H1 (cell line): ENCODE measurements around the gene POLE2. TPM values are rescaled to one million over a fixed set of nuclear protein-coding genes. Genes with fewer than 3 reads are reported as not detected.

Experiments
- BACH1 ChIP-seq: IDR thresholded peaks from 2 replicates; pipeline ENCODE4 v1.6.1; 2012; ENCODE audit warnings: low read length, improper control_type of control experiment
- CEBPB ChIP-seq: IDR thresholded peaks from 2 replicates; pipeline ENCODE4 v1.6.1; 2012; ENCODE audit warnings: low read depth, low read length
- FOSL1 ChIP-seq: IDR thresholded peaks from 2 replicates; pipeline ENCODE4 v1.6.1; 2011; ENCODE audit warnings: mild to moderate bottlenecking, low read depth, low read length, moderate library complexity; ENCODE audit not compliant: insufficient read depth
- HDAC2 ChIP-seq, 2 experiments: fragments of 300-600 bp in 1 of 2; sonication (generic) in 1 of 2; IDR thresholded peaks; 2 replicates each; pipeline ENCODE4 v1.6.1; 2011 to 2012; ENCODE audit warnings: low read depth in 2 of 2, low read length in 2 of 2, mild to moderate bottlenecking in 2 of 2, moderate library complexity in 2 of 2, borderline replicate concordance in 1 of 2, inconsistent platforms in 1 of 2
- KDM5A ChIP-seq: fragments of 200-600 bp; IDR thresholded peaks from 2 replicates; pipeline ENCODE4 v1.7.1; 2012; ENCODE audit warnings: mild to moderate bottlenecking, low read length, inconsistent platforms, mixed read lengths
- MAX ChIP-seq: IDR thresholded peaks from 2 replicates; pipeline ENCODE4 v1.6.1; 2012; ENCODE audit warnings: inconsistent platforms
- SIX5 ChIP-seq: IDR thresholded peaks from 2 replicates; pipeline ENCODE4 v1.6.1; 2011; ENCODE audit warnings: mild to moderate bottlenecking, low read depth, low read length
- SP1 ChIP-seq: IDR thresholded peaks from 2 replicates; pipeline ENCODE4 v1.6.1; 2011; ENCODE audit warnings: low read depth, low read length
- polyA plus RNA-seq, 7 experiments: library from polyadenylated mRNA; depleted of rRNA in 3 of 7; stranded (reverse) in 5 of 7; unstranded in 2 of 7; fragments of >200 nt in 5 of 7; fragments of 200-250 nt in 2 of 7; gene quantifications; 1 replicate in 5 of 7; 2 replicates in 1 of 7; 4 replicates in 1 of 7; pipeline versions ENCODE4 v1.2.1 to v1.2.3, GENCODE V29; 2011 to 2013; ENCODE audit warnings: missing spikeins in 2 of 7, mixed read lengths in 2 of 7
- total RNA-seq: library from RNA; stranded (reverse); fragmentation: NEBNext Ultra II Directional; extraction: Animal tissue kit (Norgen Biotek cat#: 25700); gene quantifications from 2 replicates; pipeline ENCODE4 v1.2.1, GENCODE V29; 2021

POLE2 gene
- total and polyA plus RNA-seq, 2 of the 8 experiments (the other 6 are each of a cell fraction or from before 2014, with no cell fraction given): 31.2 to 41.7 TPM

GRCh38 chr14:49686425-49686824 lies 1.6 kb downstream of the POLE2 start (continued):
- no peak for TF ChIP-seq BACH1
- no peak for TF ChIP-seq FOSL1
- TF ChIP-seq MAX: no peak
- TF ChIP-seq SP1: no peak
- no peak for TF ChIP-seq SIX5
- no peak for TF ChIP-seq KDM5A
- TF ChIP-seq CEBPB: no peak
- TF ChIP-seq HDAC2 (IDR thresholded peaks at IDR 0.05; ENCODE audit: borderline replicate concordance in 1 of 2, low read depth in 2 of 2, low read length in 2 of 2): no peak
